Panc1 (cell line): ENCODE measurements around the gene TMEM130.

Source experiments
- CTCF ChIP-seq: fragments of 450-650 bp; IDR thresholded peaks from 2 replicates; pipeline ENCODE4 v1.5.1; 2017; ENCODE audit warnings: mild to moderate bottlenecking
- POLR2AphosphoS5 ChIP-seq: IDR thresholded peaks from 2 replicates; pipeline ENCODE4 v1.6.1; 2012; ENCODE audit warnings: mild to moderate bottlenecking, low read depth, low read length, moderate library complexity

GRCh38 chr7:98913612-98914011, 43.8 kb upstream of the TMEM130 start:
- TF ChIP-seq POLR2AphosphoS5 (no peak), CTCF (no peak)
